SK-N-SH (cell line): ENCODE data around the gene TUBGCP6. TPM values are rescaled to one million over a fixed set of nuclear protein-coding genes. Genes with fewer than 3 reads are reported as not detected.

ENCODE experiments used
- CTCF ChIA-PET: fragments of 300-600, 350-600 bp; formaldehyde crosslinking; extraction: SDS; loops from one replicate; lab custom pipeline; 2021; lab: Yijun Ruan, JAX
- POLR2A ChIA-PET: fragments of 350-600 bp; sonication (Branson Sonifier 250); formaldehyde crosslinking; extraction: SDS; loops from one replicate; lab custom pipeline; 2020; ENCODE audit warnings: antibody characterized with exemption, inconsistent platforms; lab: Yijun Ruan, JAX
- DNase-seq: peaks from one replicate; pipeline ENCODE4 v3.0.0; 2012
- H2AFZ ChIP-seq: fragments of 200-600 bp; sonication (generic); 2 replicates; pipeline ENCODE4 v1.8.1; 2016; ENCODE audit warnings: antibody characterized with exemption, mild to moderate bottlenecking, low read depth
- H3F3A ChIP-seq: fragments of 200-600 bp; sonication (generic); replicated peaks from 2 replicates; pipeline ENCODE3; 2016; ENCODE audit warnings: antibody characterized with exemption, mild to moderate bottlenecking; ENCODE audit not compliant: insufficient read depth
- H3K27ac ChIP-seq, 2 experiments: fragments of 200-500 bp in 1 of 2; fragments of 200-600 bp in 1 of 2; sonication (Bioruptor generic) in 1 of 2; sonication (generic), shearing (Covaris generic) in 1 of 2; 2 replicates each; pipeline versions ENCODE4 v1.5.1 to v1.6.1; 2014 to 2016; ENCODE audit warnings: low read depth in 2 of 2, inconsistent platforms in 1 of 2, low read length in 1 of 2, mild to moderate bottlenecking in 1 of 2, mixed read lengths in 1 of 2
- H3K27me3 ChIP-seq: fragments of 200-600 bp; sonication (generic), shearing (Covaris generic); 2 replicates; pipeline ENCODE4 v1.6.1; 2016; ENCODE audit warnings: mixed run types; ENCODE audit not compliant: insufficient read depth
- H3K36me3 ChIP-seq, 2 experiments: fragments of 200-500 bp in 1 of 2; fragments of 200-600 bp in 1 of 2; sonication (Bioruptor generic) in 1 of 2; sonication (generic) in 1 of 2; replicated peaks in 1 of 2; 2 replicates each; pipeline versions ENCODE3 to v1.5.1; 2014 to 2016; ENCODE audit warnings: low read length in 1 of 2, mild to moderate bottlenecking in 1 of 2; ENCODE audit not compliant: insufficient read depth in 2 of 2, control insufficient read depth in 1 of 2
- H3K4me1 ChIP-seq, 2 experiments: fragments of 200-500 bp in 1 of 2; fragments of 200-600 bp in 1 of 2; sonication (Bioruptor generic) in 1 of 2; sonication (generic), shearing (Covaris generic) in 1 of 2; 2 replicates each; pipeline versions ENCODE4 v1.5.1 to v1.6.1; 2014 to 2016; ENCODE audit warnings: low read depth in 1 of 2, low read length in 1 of 2, mixed run types in 1 of 2; ENCODE audit not compliant: insufficient read depth in 2 of 2, control insufficient read depth in 1 of 2
- H3K4me2 ChIP-seq: fragments of 200-600 bp; sonication (generic), shearing (Covaris generic); 2 replicates; pipeline ENCODE4 v1.6.1; 2017; ENCODE audit warnings: mixed run types
- H3K4me3 ChIP-seq, 2 experiments: fragments of 200-500 bp in 1 of 2; fragments of 200-600 bp in 1 of 2; sonication (Bioruptor generic) in 1 of 2; sonication (generic), shearing (Covaris generic) in 1 of 2; 2 replicates each; pipeline versions ENCODE4 v1.5.1 to v1.8.1; 2014 to 2016; ENCODE audit warnings: low read depth in 2 of 2, inconsistent platforms in 1 of 2, low read length in 1 of 2, mild to moderate bottlenecking in 1 of 2, mixed read lengths in 1 of 2, moderate library complexity in 1 of 2
- H3K79me2 ChIP-seq: fragments of 200-600 bp; sonication (generic); 2 replicates; pipeline ENCODE4 v1.8.1; 2017; ENCODE audit warnings: mild to moderate bottlenecking; ENCODE audit not compliant: insufficient read depth
- H3K9ac ChIP-seq: fragments of 200-600 bp; sonication (generic); 2 replicates; pipeline ENCODE4 v1.6.1; 2017; ENCODE audit warnings: mixed run types
- H3K9me2 ChIP-seq: fragments of 200-600 bp; sonication (generic); 2 replicates; pipeline ENCODE4 v1.6.1; 2017; ENCODE audit warnings: mixed run types
- H3K9me3 ChIP-seq: fragments of 200-600 bp; sonication (generic); 2 replicates; pipeline ENCODE4 v1.6.1; 2017; ENCODE audit warnings: mixed run types, mild to moderate bottlenecking, moderate library complexity
- H4K20me1 ChIP-seq: fragments of 200-600 bp; sonication (generic); 2 replicates; pipeline ENCODE4 v1.6.1; 2017; ENCODE audit warnings: mild to moderate bottlenecking, mixed run types; ENCODE audit not compliant: insufficient read depth
- CHD2 ChIP-seq: fragments of 150-350 bp; IDR thresholded peaks from 2 replicates; pipeline ENCODE4 v1.6.1; 2018; ENCODE audit warnings: low read length; ENCODE audit not compliant: partially characterized antibody
- ELF1 ChIP-seq: IDR thresholded peaks from 2 replicates; pipeline ENCODE4 v1.4.0; 2012
- EZH2phosphoT487 ChIP-seq: fragments of 200-600 bp; sonication (generic); IDR thresholded peaks from 2 replicates; pipeline ENCODE4 v1.6.1; 2017; ENCODE audit warnings: low read depth, mixed run types, mild to moderate bottlenecking, antibody characterized with exemption, moderate library complexity, borderline replicate concordance
- FOSL2 ChIP-seq: IDR thresholded peaks from 2 replicates; pipeline ENCODE4 v1.4.0; 2012; ENCODE audit warnings: low read depth, mild to moderate bottlenecking, moderate library complexity, borderline replicate concordance
- FOXJ3 ChIP-seq: sonication (generic); formaldehyde crosslinking; IDR thresholded peaks from 2 replicates; pipeline ENCODE4 v1.5.1; 2020; ENCODE audit warnings: mild to moderate bottlenecking, missing genetic modification reagents
- FOXM1 ChIP-seq: IDR thresholded peaks from 2 replicates; pipeline ENCODE4 v1.4.0; 2012; ENCODE audit warnings: low read depth, mild to moderate bottlenecking
- GABPA ChIP-seq: IDR thresholded peaks from 2 replicates; pipeline ENCODE4 v1.4.0; 2012; ENCODE audit warnings: low read depth, mild to moderate bottlenecking
- GATA2 ChIP-seq: sonication (generic); formaldehyde crosslinking; IDR thresholded peaks from 2 replicates; pipeline ENCODE4 v1.5.0; 2020; ENCODE audit warnings: mild to moderate bottlenecking, missing genetic modification reagents
- IRF3 ChIP-seq: fragments of 150-350 bp; IDR thresholded peaks from 2 replicates; pipeline ENCODE4 v1.6.1; 2016; ENCODE audit warnings: mild to moderate bottlenecking, low read depth, low read length
- JUND ChIP-seq: IDR thresholded peaks from 2 replicates; pipeline ENCODE4 v1.4.0; 2012
- MAX ChIP-seq: IDR thresholded peaks from 2 replicates; pipeline ENCODE4 v1.4.0; 2012; ENCODE audit warnings: low read depth
- MXI1 ChIP-seq: IDR thresholded peaks from 2 replicates; pipeline ENCODE4 v1.6.1; 2012; ENCODE audit warnings: mild to moderate bottlenecking, low read depth, low read length, improper control_type of control experiment
- NFIC ChIP-seq: IDR thresholded peaks from 2 replicates; pipeline ENCODE4 v1.4.0; 2012; ENCODE audit warnings: borderline replicate concordance
- NRF1 ChIP-seq: IDR thresholded peaks from 2 replicates; pipeline ENCODE4 v1.6.1; 2012; ENCODE audit warnings: low read depth, mild to moderate bottlenecking, low read length
- PBX3 ChIP-seq: IDR thresholded peaks from 2 replicates; pipeline ENCODE4; 2012
- POLR2AphosphoS5 ChIP-seq: IDR thresholded peaks from 2 replicates; pipeline ENCODE4 v1.6.1; 2012; ENCODE audit warnings: low read depth, low read length
- RAD21 ChIP-seq: IDR thresholded peaks from 2 replicates; pipeline ENCODE4 v1.6.1; 2012; ENCODE audit warnings: mild to moderate bottlenecking, low read length
- RFX5 ChIP-seq: IDR thresholded peaks from 2 replicates; pipeline ENCODE4 v1.6.1; 2012; ENCODE audit warnings: mild to moderate bottlenecking, improper control_type of control experiment, low read length
- SIN3A ChIP-seq: IDR thresholded peaks from 2 replicates; pipeline ENCODE4 v1.6.1; 2012; ENCODE audit warnings: low read depth, mild to moderate bottlenecking, low read length, moderate library complexity, borderline replicate concordance
- SMC3 ChIP-seq: IDR thresholded peaks from 2 replicates; pipeline ENCODE4 v1.6.1; 2012; ENCODE audit warnings: low read depth, low read length, improper control_type of control experiment
- TAF1 ChIP-seq: IDR thresholded peaks from 2 replicates; pipeline ENCODE4 v1.6.1; 2012; ENCODE audit warnings: low read depth, mild to moderate bottlenecking, low read length, moderate library complexity, borderline replicate concordance
- TCF12 ChIP-seq: IDR thresholded peaks from 2 replicates; pipeline ENCODE4 v1.4.0; 2012
- TEAD4 ChIP-seq: IDR thresholded peaks from 2 replicates; pipeline ENCODE4 v1.4.0; 2012; ENCODE audit warnings: mild to moderate bottlenecking, borderline replicate concordance; ENCODE audit not compliant: insufficient read depth
- YY1 ChIP-seq: IDR thresholded peaks from 2 replicates; pipeline ENCODE4 v1.4.0; 2012; ENCODE audit warnings: low read depth, mild to moderate bottlenecking
- WGBS: methylation state at CpG from one replicate; pipeline ENCODE4 v1.1.6; 2017; ENCODE audit warnings: low lambda C conversion rate; 5-methylcytosine and 5-hydroxymethylcytosine counted together
- polyA plus RNA-seq, 3 experiments: library from polyadenylated mRNA; depleted of rRNA; stranded (reverse); fragments of >200 nt; gene quantifications; 2 replicates each; pipeline ENCODE4 v1.2.3, GENCODE V29; 2012
- TF ChIP-seq, protein P1 (sequence below): IDR thresholded peaks from 2 replicates; pipeline ENCODE4 v1.6.1; 2012; ENCODE audit warnings: mild to moderate bottlenecking, low read depth, low read length, moderate library complexity
- TF ChIP-seq, protein P2 (sequence below): fragments of 200-600 bp; sonication (generic); IDR thresholded peaks from 2 replicates; pipeline ENCODE4 v1.6.1; 2017; ENCODE audit warnings: antibody characterized with exemption, mild to moderate bottlenecking, moderate library complexity

TUBGCP6 gene
- polyA plus RNA-seq, 1 of the 3 experiments (the other 2 are of a cell fraction) = 40.4 TPM

DNA sequence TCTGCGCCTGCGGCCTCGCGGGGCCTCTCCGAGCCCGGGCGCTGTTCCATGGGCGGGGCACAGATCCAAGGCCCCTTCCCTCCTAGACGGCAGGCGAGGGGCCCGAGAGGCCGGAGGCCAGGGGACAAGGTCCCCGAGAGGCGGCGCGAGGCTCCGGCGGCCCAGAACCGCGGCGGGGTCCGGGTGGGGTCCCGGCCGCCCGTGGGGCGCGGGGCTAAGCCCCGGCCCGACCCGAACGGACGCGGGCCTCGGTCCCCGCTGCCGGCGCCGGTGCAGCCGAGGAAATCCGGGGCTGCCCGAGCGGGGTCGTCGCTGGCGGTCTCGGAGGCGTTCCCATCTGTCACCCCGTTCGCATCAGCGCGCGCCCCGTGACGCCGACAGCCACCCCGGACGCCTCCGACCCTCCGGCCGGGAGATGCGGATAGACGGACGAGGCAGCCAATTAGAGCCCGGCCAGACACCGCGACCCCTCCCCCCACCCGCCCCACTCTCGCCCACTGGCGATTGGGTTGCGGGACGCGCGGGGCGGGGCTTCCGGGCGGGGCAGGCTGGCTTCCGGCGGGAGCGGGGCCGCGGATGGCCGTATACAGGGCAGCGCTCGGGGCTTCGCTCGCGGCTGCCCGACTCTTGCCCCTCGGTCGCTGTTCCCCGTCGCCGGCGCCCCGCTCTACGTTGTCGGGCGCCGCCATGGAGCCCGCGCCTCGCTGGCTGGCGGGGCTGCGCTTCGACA lies 44.2 kb downstream of the TUBGCP6 start, which contains the start of gene SELENOO:
Gene SELENOO (plus strand): TSS at position 551 of the 730 bp plus-strand sequence. CDS start 26 bp downstream, at position 577.
- H3K79me2 ChIP-seq = peaks cover 37% of the 10 kb centered on the region
- ChIA-PET POLR2A (no interaction called here), CTCF (interaction anchor here (0.8 to 1.0 kb wide), 2 partner anchors 10 to 11 kb away, joined by 3 to 4 read pairs; no protein-coding TSS in a partner anchor)
- H3K27ac ChIP-seq = peak within 1 kb of the TSS in 1 of 2 experiments; percentile 71; a peak in 1 of 4 replicates
- peaks cover 0 to 15% of the 10 kb centered on the region in 2 experiments; a peak in 1 of 4 replicates for H3K4me1 ChIP-seq
- peak within 1 kb of the TSS; percentile 59; the same call in 1 of the 2 replicates for H2AFZ ChIP-seq
- peak within 1 kb of the TSS; percentile 98 for H3K4me2 ChIP-seq
- H3K27me3 ChIP-seq = no peaks in the 10 kb centered on the region
- WGBS = 0% methylated on average over 5 of the region's 105 CpGs
- peak; percentile 100 for DNase-seq
- peaks cover 19 to 20% of the 10 kb centered on the region in 2 experiments for H3K36me3 ChIP-seq
- peak within 1 kb of the TSS; percentile 80 to 84 for H3K4me3 ChIP-seq
- no peaks in the 10 kb centered on the region for H3K9me3 ChIP-seq
- H3K9me2 ChIP-seq = no peaks in the 10 kb centered on the region
- peak within 1 kb of the TSS; percentile 65 for H3K9ac ChIP-seq
- peaks cover 6% of the 10 kb centered on the region for H4K20me1 ChIP-seq
- H3F3A ChIP-seq = no peaks in the 10 kb centered on the region
- TF ChIP-seq GATA2 (CRISPR knock-in tag) (no peak), CHD2 (peak; percentile 86), JUND (no peak), TAF1 (peak; percentile 83), MAX (peak; percentile 22; the same call in 1 of the 2 replicates), FOSL2 (no peak), PBX3 (peak; percentile 98), ELF1 (no peak; the same call in 1 of the 2 replicates), NFIC (no peak), TCF12 (no peak), RFX5 (no peak), TEAD4 (no peak), NRF1 (no peak), EZH2phosphoT487 (no peak), MXI1 (peak; percentile 76), POLR2AphosphoS5 (peak; percentile 56; the same call in 1 of the 2 replicates), YY1 (peak; percentile 69; the same call in 1 of the 2 replicates), GABPA (peak; percentile 89), RAD21 (no peak), FOXM1 (no peak), SIN3A (peak; percentile 63; the same call in 1 of the 2 replicates), SMC3 (no peak), IRF3 (0 out of 2 replicates have a peak, but pooled peaks have one; percentile 35), FOXJ3 (no peak)
- TF ChIP-seq, protein P1, sequence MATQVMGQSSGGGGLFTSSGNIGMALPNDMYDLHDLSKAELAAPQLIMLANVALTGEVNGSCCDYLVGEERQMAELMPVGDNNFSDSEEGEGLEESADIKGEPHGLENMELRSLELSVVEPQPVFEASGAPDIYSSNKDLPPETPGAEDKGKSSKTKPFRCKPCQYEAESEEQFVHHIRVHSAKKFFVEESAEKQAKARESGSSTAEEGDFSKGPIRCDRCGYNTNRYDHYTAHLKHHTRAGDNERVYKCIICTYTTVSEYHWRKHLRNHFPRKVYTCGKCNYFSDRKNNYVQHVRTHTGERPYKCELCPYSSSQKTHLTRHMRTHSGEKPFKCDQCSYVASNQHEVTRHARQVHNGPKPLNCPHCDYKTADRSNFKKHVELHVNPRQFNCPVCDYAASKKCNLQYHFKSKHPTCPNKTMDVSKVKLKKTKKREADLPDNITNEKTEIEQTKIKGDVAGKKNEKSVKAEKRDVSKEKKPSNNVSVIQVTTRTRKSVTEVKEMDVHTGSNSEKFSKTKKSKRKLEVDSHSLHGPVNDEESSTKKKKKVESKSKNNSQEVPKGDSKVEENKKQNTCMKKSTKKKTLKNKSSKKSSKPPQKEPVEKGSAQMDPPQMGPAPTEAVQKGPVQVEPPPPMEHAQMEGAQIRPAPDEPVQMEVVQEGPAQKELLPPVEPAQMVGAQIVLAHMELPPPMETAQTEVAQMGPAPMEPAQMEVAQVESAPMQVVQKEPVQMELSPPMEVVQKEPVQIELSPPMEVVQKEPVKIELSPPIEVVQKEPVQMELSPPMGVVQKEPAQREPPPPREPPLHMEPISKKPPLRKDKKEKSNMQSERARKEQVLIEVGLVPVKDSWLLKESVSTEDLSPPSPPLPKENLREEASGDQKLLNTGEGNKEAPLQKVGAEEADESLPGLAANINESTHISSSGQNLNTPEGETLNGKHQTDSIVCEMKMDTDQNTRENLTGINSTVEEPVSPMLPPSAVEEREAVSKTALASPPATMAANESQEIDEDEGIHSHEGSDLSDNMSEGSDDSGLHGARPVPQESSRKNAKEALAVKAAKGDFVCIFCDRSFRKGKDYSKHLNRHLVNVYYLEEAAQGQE = no peak
- TF ChIP-seq, protein P2, sequence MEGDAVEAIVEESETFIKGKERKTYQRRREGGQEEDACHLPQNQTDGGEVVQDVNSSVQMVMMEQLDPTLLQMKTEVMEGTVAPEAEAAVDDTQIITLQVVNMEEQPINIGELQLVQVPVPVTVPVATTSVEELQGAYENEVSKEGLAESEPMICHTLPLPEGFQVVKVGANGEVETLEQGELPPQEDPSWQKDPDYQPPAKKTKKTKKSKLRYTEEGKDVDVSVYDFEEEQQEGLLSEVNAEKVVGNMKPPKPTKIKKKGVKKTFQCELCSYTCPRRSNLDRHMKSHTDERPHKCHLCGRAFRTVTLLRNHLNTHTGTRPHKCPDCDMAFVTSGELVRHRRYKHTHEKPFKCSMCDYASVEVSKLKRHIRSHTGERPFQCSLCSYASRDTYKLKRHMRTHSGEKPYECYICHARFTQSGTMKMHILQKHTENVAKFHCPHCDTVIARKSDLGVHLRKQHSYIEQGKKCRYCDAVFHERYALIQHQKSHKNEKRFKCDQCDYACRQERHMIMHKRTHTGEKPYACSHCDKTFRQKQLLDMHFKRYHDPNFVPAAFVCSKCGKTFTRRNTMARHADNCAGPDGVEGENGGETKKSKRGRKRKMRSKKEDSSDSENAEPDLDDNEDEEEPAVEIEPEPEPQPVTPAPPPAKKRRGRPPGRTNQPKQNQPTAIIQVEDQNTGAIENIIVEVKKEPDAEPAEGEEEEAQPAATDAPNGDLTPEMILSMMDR = no peak
